GM23248 (cell line): ENCODE data around the gene GNAI1. TPM values are rescaled to one million over a fixed set of nuclear protein-coding genes. Genes with fewer than 3 reads are reported as not detected.
"Not testable (repeated sequence)": the region's sequence is repeated elsewhere in the genome, so short reads cannot be mapped to it uniquely, and the experiment has no call there.

ENCODE experiments used
- DNase-seq: peaks from one replicate; pipeline ENCODE4 v3.0.0-alpha.2; 2015
- H2AFZ ChIP-seq: fragments of 200-600 bp; sonication (generic); 2 replicates; pipeline ENCODE4 v1.6.1; 2016; ENCODE audit warnings: antibody characterized with exemption
- H3F3A ChIP-seq: fragments of 200-600 bp; sonication (generic); 2 replicates; pipeline ENCODE4 v1.6.1; 2016; ENCODE audit warnings: mild to moderate bottlenecking, antibody characterized with exemption, mixed run types; ENCODE audit not compliant: insufficient read depth
- H3K27ac ChIP-seq: fragments of 200-600 bp; sonication (generic); 2 replicates; pipeline ENCODE4 v1.5.1; 2016; ENCODE audit warnings: mild to moderate bottlenecking
- H3K27me3 ChIP-seq: fragments of 200-600 bp; sonication (generic); replicated peaks from 2 replicates; pipeline ENCODE4 v1.6.1; 2016; ENCODE audit warnings: mild to moderate bottlenecking; ENCODE audit not compliant: insufficient read depth
- H3K36me3 ChIP-seq: fragments of 200-600 bp; sonication (generic); 2 replicates; pipeline ENCODE4 v1.6.1; 2016; ENCODE audit warnings: low read depth, mild to moderate bottlenecking
- H3K4me1 ChIP-seq: fragments of 200-600 bp; sonication (generic); 2 replicates; pipeline ENCODE4 v1.6.1; 2016; ENCODE audit warnings: mild to moderate bottlenecking; ENCODE audit not compliant: insufficient read depth
- H3K4me2 ChIP-seq: fragments of 200-600 bp; sonication (generic); one replicate; pipeline ENCODE4 v1.6.1; 2016; ENCODE audit warnings: mild to moderate bottlenecking; ENCODE audit not compliant: unreplicated experiment
- H3K4me3 ChIP-seq: fragments of 200-600 bp; sonication (generic); 2 replicates; pipeline ENCODE4 v1.5.1; 2016; ENCODE audit warnings: mild to moderate bottlenecking
- H3K79me2 ChIP-seq: fragments of 200-600 bp; sonication (generic); 2 replicates; pipeline ENCODE4 v1.6.1; 2016; ENCODE audit warnings: mild to moderate bottlenecking; ENCODE audit not compliant: insufficient read depth
- H3K9ac ChIP-seq: fragments of 200-600 bp; sonication (generic); 2 replicates; pipeline ENCODE4 v1.6.1; 2016; ENCODE audit warnings: mild to moderate bottlenecking
- H3K9me2 ChIP-seq: fragments of 200-600 bp; sonication (generic); 2 replicates; pipeline ENCODE4 v1.6.1; 2016; ENCODE audit warnings: mixed run types, mild to moderate bottlenecking, moderate library complexity; ENCODE audit not compliant: insufficient read depth
- H3K9me3 ChIP-seq: fragments of 200-600 bp; sonication (generic); one replicate; pipeline ENCODE4 v1.6.1; 2017; ENCODE audit warnings: low read depth
- H4K20me1 ChIP-seq: fragments of 200-600 bp; sonication (generic); 2 replicates; pipeline ENCODE4 v1.6.0; 2016; ENCODE audit not compliant: insufficient read depth
- EZH2 ChIP-seq: fragments of 200-600 bp; sonication (generic); IDR thresholded peaks from 2 replicates; pipeline ENCODE4 v1.6.1; 2018; ENCODE audit warnings: antibody characterized with exemption, mild to moderate bottlenecking; ENCODE audit not compliant: insufficient read depth, poor library complexity, severe bottlenecking
- EZH2phosphoT487 ChIP-seq: fragments of 200-600 bp; sonication (generic); IDR thresholded peaks from 2 replicates; pipeline ENCODE4 v1.6.1; 2018; ENCODE audit warnings: antibody characterized with exemption, moderate library complexity, mild to moderate bottlenecking, low read depth; ENCODE audit not compliant: insufficient read depth
- WGBS, 2 experiments: methylation state at CpG; one replicate each; pipeline ENCODE4 v1.1.6; 2015 to 2017; ENCODE audit warnings: low lambda C conversion rate in 2 of 2, low coverage in 1 of 2; ENCODE audit errors: missing lambda C conversion rate in 2 of 2; 5-methylcytosine and 5-hydroxymethylcytosine counted together
- in situ Hi-C: fragments of 300-500 bp; cut with MboI; formaldehyde crosslinking; loops from 2 replicates; pipeline ENCODE4 v1.15.0; 2020
- polyA plus RNA-seq: library from polyadenylated mRNA; unstranded; fragments of >200 nt; fragmentation: Nextera tagmentation; extraction: Ambion mirVana; gene quantifications from 2 replicates; pipeline ENCODE4 v1.2.1, GENCODE V29; 2016
- total RNA-seq: library from RNA; depleted of rRNA; stranded (reverse); fragments of >200 nt; shearing (Covaris generic); gene quantifications from 2 replicates; pipeline ENCODE4 v1.2.3, GENCODE V29; 2014

The GNAI1 gene
- total and polyA plus RNA-seq, 2 experiments from 2014 or later = 35.3 to 47.0 TPM

GRCh38 chr7:80155374-80155773 lies 20.7 kb downstream of the GNAI1 start:
- 100% methylated on average over 1 of the region's 1 CpG for WGBS, 2 experiments
- Histone ChIP-seq H3K27ac (no peak overlapping the region), H3K27me3 (no peaks in the 10 kb centered on the region), H2AFZ (no peak overlapping the region), H3K4me3 (no peak overlapping the region), H3K4me2 (no peak overlapping the region), H3K79me2 (peaks cover 98% of the 10 kb centered on the region), H3K9me2 (0 out of 2 replicates have a peak, but pooled peaks cover 5% of the 10 kb centered on the region), H3F3A (peaks cover 16% of the 10 kb centered on the region; the same call in 1 of the 2 replicates), H3K9ac (no peak overlapping the region), H3K36me3 (no peaks in the 10 kb centered on the region), H3K9me3 (no peaks in the 10 kb centered on the region), H4K20me1 (0 out of 2 replicates have a peak, but pooled peaks cover 3% of the 10 kb centered on the region), H3K4me1 (peaks cover 56% of the 10 kb centered on the region)
- in situ Hi-C loops = no loop called here
- no peak for TF ChIP-seq EZH2
- TF ChIP-seq EZH2phosphoT487 = no peak
- DNase-seq = no peak

GRCh38 chr7:80157770-80158169 lies 23.1 kb downstream of the GNAI1 start:
- Histone ChIP-seq H3K79me2 (peaks cover 98% of the 10 kb centered on the region), H3K4me1 (peaks cover 38% of the 10 kb centered on the region)
- H2AFZ ChIP-seq, H4K20me1 ChIP-seq, H3K4me3 ChIP-seq, H3K27me3 ChIP-seq, H3K4me2 ChIP-seq, DNase-seq, H3K9me3 ChIP-seq, H3K9ac ChIP-seq, H3K27ac ChIP-seq, H3K36me3 ChIP-seq, in situ Hi-C loops, H3F3A ChIP-seq, H3K9me2 ChIP-seq: not testable (repeated sequence)
- WGBS, 2 experiments = 40 to 42% methylated on average over 4 of the region's 4 CpGs

GRCh38 chr7:80159802-80160201 lies 25.2 kb downstream of the GNAI1 start:
- Histone ChIP-seq H3K27me3 (no peaks in the 10 kb centered on the region), H3K27ac (no peak overlapping the region), H3K9ac (no peak overlapping the region), H3K4me3 (no peak overlapping the region), H3K9me2 (0 out of 2 replicates have a peak, but pooled peaks cover 5% of the 10 kb centered on the region), H3K4me2 (no peak overlapping the region), H2AFZ (no peak overlapping the region), H3K79me2 (peaks cover 96% of the 10 kb centered on the region), H4K20me1 (0 out of 2 replicates have a peak, but pooled peaks cover 3% of the 10 kb centered on the region), H3K9me3 (no peaks in the 10 kb centered on the region), H3F3A (peaks cover 6% of the 10 kb centered on the region; the same call in 1 of the 2 replicates), H3K4me1 (peaks cover 19% of the 10 kb centered on the region), H3K36me3 (no peaks in the 10 kb centered on the region)
- no peak for DNase-seq
- TF ChIP-seq EZH2phosphoT487 (no peak), EZH2 (no peak)
- in situ Hi-C loops = no loop called here
- WGBS, 2 experiments = 93 to 99% methylated on average over 3 of the region's 3 CpGs

- Histone ChIP-seq H3K9ac (no peak overlapping the region), H3F3A (no peaks in the 10 kb centered on the region), H2AFZ (no peak overlapping the region), H3K27ac (no peak overlapping the region), H3K9me2 (0 out of 2 replicates have a peak, but pooled peaks cover 5% of the 10 kb centered on the region), H3K4me2 (no peak overlapping the region), H3K4me3 (no peak overlapping the region), H3K9me3 (no peaks in the 10 kb centered on the region), H3K4me1 (0 out of 2 replicates have a peak, but pooled peaks cover 12% of the 10 kb centered on the region), H4K20me1 (0 out of 2 replicates have a peak, but pooled peaks cover 3% of the 10 kb centered on the region), H3K79me2 (peaks cover 97% of the 10 kb centered on the region), H3K36me3 (no peaks in the 10 kb centered on the region), H3K27me3 (no peaks in the 10 kb centered on the region)
- TF ChIP-seq EZH2phosphoT487 = no peak
- TF ChIP-seq EZH2 = no peak
- in situ Hi-C loops = no loop called here
- DNase-seq = no peak
- 9 to 14% methylated on average over 1 of the region's 1 CpG for WGBS, 2 experiments
These were observed 26.8 kb downstream of the GNAI1 start for GRCh38 chr7:80161466-80161865.

GRCh38 chr7:80165177-80165576 lies 30.5 kb downstream of the GNAI1 start:
- TF ChIP-seq EZH2 (no peak), EZH2phosphoT487 (no peak)
- Histone ChIP-seq H2AFZ (no peak overlapping the region), H3K4me2 (no peak overlapping the region), H3K9me2 (no peaks in the 10 kb centered on the region), H3F3A (no peaks in the 10 kb centered on the region), H3K36me3 (no peaks in the 10 kb centered on the region), H3K27ac (no peak overlapping the region), H3K4me3 (no peak overlapping the region), H4K20me1 (no peaks in the 10 kb centered on the region), H3K27me3 (no peaks in the 10 kb centered on the region), H3K79me2 (peaks cover 94% of the 10 kb centered on the region), H3K9ac (no peak overlapping the region), H3K4me1 (no peaks in the 10 kb centered on the region), H3K9me3 (no peaks in the 10 kb centered on the region)
- no peak for DNase-seq
- in situ Hi-C loops = no loop called here
